Tibial nerve (tissue), 4 donors: ENCODE measurements around the gene PCDHGA11. TPM values are rescaled to one million over a fixed set of nuclear protein-coding genes. Genes with fewer than 3 reads are reported as not detected.
A peak's percentile ranks its signal among the peaks of the same experiment; 100 is the strongest.
"Not testable (repeated sequence)": the region's sequence is repeated elsewhere in the genome, so short reads cannot be mapped to it uniquely, and the experiment has no call there.

Experiments used
- DNase-seq, 2 donors: peaks; one replicate each; pipeline ENCODE4 v3.0.0-alpha.2; 2019; ENCODE audit warnings: low spot score in 2 of 2
- H3K27ac ChIP-seq, 4 donors: fragments of 200-600 bp; sonication (generic) in 3 of 4; one replicate each; pipeline ENCODE4 v1.5.1; 2017 to 2019; ENCODE audit warnings: mild to moderate bottlenecking in 1 of 4
- H3K27me3 ChIP-seq, 2 donors: fragments of 200-600 bp; sonication (generic) in 1 of 2; one replicate each; pipeline versions ENCODE4 v1.5.1 to v1.6.0; 2017 to 2019
- H3K36me3 ChIP-seq, 3 donors: fragments of 200-600 bp; sonication (generic); one replicate each; pipeline ENCODE4 v1.5.1; 2018 to 2019
- H3K4me1 ChIP-seq, 4 donors: fragments of 200-600 bp; sonication (generic) in 3 of 4; one replicate each; pipeline ENCODE4 v1.5.1; 2017 to 2019
- H3K4me3 ChIP-seq, 4 donors: fragments of 200-600 bp; sonication (generic) in 3 of 4; one replicate each; pipeline ENCODE4 v1.5.1; 2017 to 2019; ENCODE audit warnings: mild to moderate bottlenecking in 1 of 4, moderate library complexity in 1 of 4
- H3K9me3 ChIP-seq, 4 donors: fragments of 200-600 bp; sonication (generic) in 3 of 4; one replicate each; pipeline ENCODE4 v1.5.1; 2017 to 2019
- EP300 ChIP-seq, 2 donors: sonication (generic); formaldehyde crosslinking; IDR thresholded peaks; one replicate each; pipeline ENCODE4 v1.6.1; 2017; ENCODE audit warnings: antibody characterized with exemption in 2 of 2, mild to moderate bottlenecking in 1 of 2
- POLR2A ChIP-seq, 2 donors: fragments of 450-650 bp; IDR thresholded peaks; one replicate each; pipeline ENCODE4 v1.6.1; 2017; ENCODE audit warnings: antibody characterized with exemption in 2 of 2, mild to moderate bottlenecking in 2 of 2, moderate library complexity in 2 of 2
- WGBS, 2 donors: methylation state at CpG; one replicate each; pipeline ENCODE4 v1.1.5; 2018; 5-methylcytosine and 5-hydroxymethylcytosine counted together
- total RNA-seq, 4 donors: library from RNA; depleted of rRNA; stranded (reverse); fragments of >200 nt; gene quantifications; one replicate each; pipeline ENCODE4 v1.1.0, GENCODE V29; 2016
- TF ChIP-seq, protein P1 (sequence below), 5 experiments: fragments of 200-600 bp in 3 of 5; fragments of 450-650 bp in 2 of 5; sonication (generic) in 3 of 5; IDR thresholded peaks; one replicate each; pipeline ENCODE4 v1.5.1; 2016 to 2019; ENCODE audit warnings: antibody characterized with exemption in 5 of 5, mild to moderate bottlenecking in 3 of 5, moderate library complexity in 2 of 5

The PCDHGA11 gene
- total RNA-seq, 4 donors from 2014 or later: 8.3 to 9.3 (median 8.9) TPM

DNA sequence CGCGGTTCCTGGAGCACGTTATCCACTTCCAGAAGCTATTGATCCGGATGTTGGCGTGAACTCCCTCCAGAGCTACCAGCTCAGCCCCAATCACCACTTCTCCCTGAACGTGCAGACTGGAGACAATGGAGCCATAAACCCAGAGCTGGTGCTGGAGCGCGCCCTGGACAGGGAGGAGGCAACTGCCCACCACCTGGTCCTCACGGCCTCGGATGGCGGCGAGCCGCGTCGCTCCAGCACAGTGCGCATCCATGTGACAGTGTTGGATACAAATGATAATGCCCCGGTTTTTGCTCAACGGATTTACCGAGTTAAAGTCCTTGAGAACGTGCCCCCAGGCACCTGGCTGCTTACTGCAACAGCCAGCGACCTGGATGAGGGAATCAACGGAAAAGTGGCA, 17.5 kb upstream of the PCDHGA11 start:
- WGBS, 2 donors: 35 to 39% methylated on average over 22 of the region's 22 CpGs
- H3K27me3 ChIP-seq: no peaks in the 10 kb centered on the region
- H3K36me3 ChIP-seq: peaks cover 0 to 22% (median 0%) of the 10 kb centered on the region in 3 donors
- peaks cover 0 to 97% (median 52%) of the 10 kb centered on the region in 4 donors for H3K9me3 ChIP-seq
- TF ChIP-seq, protein P1, sequence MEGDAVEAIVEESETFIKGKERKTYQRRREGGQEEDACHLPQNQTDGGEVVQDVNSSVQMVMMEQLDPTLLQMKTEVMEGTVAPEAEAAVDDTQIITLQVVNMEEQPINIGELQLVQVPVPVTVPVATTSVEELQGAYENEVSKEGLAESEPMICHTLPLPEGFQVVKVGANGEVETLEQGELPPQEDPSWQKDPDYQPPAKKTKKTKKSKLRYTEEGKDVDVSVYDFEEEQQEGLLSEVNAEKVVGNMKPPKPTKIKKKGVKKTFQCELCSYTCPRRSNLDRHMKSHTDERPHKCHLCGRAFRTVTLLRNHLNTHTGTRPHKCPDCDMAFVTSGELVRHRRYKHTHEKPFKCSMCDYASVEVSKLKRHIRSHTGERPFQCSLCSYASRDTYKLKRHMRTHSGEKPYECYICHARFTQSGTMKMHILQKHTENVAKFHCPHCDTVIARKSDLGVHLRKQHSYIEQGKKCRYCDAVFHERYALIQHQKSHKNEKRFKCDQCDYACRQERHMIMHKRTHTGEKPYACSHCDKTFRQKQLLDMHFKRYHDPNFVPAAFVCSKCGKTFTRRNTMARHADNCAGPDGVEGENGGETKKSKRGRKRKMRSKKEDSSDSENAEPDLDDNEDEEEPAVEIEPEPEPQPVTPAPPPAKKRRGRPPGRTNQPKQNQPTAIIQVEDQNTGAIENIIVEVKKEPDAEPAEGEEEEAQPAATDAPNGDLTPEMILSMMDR (IDR thresholded peaks at IDR 0.05): no peak
- TF ChIP-seq POLR2A (IDR thresholded peaks at IDR 0.05) (no peak), EP300 (IDR thresholded peaks at IDR 0.05) (no peak)
- H3K27ac ChIP-seq: no peak overlapping the region
- no peaks in the 10 kb centered on the region for H3K4me1 ChIP-seq
- H3K4me3 ChIP-seq: peak overlapping the region in 1 of 4 donors; percentile 34
- DNase-seq: no peak

DNA sequence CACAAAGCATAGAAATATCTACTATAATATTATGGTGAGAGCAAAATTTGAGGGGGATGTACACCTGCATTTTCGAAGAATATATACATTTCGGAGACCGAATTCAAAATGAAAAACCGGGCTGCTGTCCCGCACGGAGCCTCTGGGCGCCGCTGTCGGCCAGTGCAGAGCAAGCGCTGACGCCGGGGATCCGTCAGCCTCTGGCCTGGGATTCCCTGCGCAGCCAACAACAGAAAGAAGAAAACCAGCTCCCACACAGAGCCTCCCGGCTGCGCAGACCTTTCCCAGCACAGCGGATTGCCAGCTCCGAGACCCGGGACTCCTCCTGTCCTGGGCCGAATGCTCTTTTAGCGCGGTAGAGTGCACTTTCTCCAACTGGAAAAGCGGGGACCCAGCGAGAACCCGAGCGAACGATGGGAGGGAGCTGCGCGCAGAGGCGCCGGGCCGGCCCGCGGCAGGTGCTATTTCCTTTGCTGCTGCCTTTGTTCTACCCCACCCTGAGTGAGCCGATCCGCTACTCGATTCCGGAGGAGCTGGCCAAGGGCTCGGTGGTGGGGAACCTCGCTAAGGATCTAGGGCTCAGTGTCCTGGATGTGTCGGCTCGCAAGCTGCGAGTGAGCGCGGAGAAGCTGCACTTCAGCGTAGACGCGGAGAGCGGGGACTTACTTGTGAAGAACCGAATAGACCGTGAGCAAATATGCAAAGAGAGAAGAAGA, 12.9 kb upstream of the PCDHGA11 start, which contains the start of gene PCDHGB6:
Gene PCDHGB6 (plus strand): TSS at position 232 of the 716 bp plus-strand sequence. CDS start 182 bp downstream, at position 414.
- Histone ChIP-seq H3K36me3 (peaks cover 0 to 42% (median 0%) of the 10 kb centered on the region in 3 donors), H3K9me3 (peaks cover 3 to 99% (median 46%) of the 10 kb centered on the region in 4 donors), H3K4me3 (peak within 1 kb of the TSS in 3 of 4 donors; percentile 7 to 42 (median 16))
- TF ChIP-seq, protein P1 (IDR thresholded peaks at IDR 0.05): peak; percentile 9 to 53 (median 41)
- H3K27me3 ChIP-seq, DNase-seq, H3K27ac ChIP-seq, H3K4me1 ChIP-seq: not testable (repeated sequence)
- 13% methylated on average over 37 to 41 of the region's 51 CpGs for WGBS, 2 donors

DNA sequence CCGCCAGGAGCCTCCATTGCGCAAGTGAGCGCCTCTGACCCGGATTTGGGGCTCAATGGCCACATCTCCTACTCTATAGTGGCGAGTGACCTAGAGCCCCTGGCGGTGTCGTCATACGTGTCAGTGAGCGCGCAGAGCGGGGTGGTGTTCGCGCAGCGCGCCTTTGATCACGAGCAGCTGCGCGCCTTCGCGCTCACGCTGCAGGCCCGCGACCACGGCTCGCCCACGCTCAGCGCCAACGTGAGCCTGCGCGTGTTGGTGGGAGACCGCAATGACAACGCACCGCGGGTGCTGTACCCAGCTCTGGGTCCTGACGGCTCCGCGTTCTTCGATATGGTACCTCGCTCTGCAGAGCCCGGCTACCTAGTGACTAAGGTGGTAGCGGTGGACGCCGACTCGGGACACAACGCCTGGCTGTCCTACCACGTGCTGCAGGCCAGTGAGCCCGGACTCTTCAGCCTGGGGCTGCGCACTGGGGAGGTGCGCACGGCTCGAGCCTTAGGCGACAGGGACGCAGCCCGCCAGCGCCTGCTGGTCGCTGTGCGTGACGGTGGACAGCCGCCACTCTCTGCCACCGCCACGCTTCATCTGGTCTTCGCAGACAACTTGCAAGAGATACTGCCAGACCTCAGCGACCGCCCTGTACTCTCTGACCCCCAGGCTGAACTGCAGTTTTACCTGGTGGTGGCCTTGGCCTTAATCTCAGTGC, 11.1 kb upstream of the PCDHGA11 start:
- Histone ChIP-seq H3K27ac (no peak overlapping the region), H3K4me3 (no peak overlapping the region), H3K36me3 (peaks cover 0 to 40% (median 0%) of the 10 kb centered on the region in 3 donors), H3K4me1 (peaks cover 0 to 4% (median 0%) of the 10 kb centered on the region in 4 donors), H3K27me3 (no peaks in the 10 kb centered on the region), H3K9me3 (peaks cover 5 to 99% (median 48%) of the 10 kb centered on the region in 4 donors)
- TF ChIP-seq POLR2A (IDR thresholded peaks at IDR 0.05) (no peak), EP300 (IDR thresholded peaks at IDR 0.05) (no peak)
- TF ChIP-seq, protein P1 (IDR thresholded peaks at IDR 0.05): no peak
- WGBS, 2 donors: 28% methylated on average over 20 to 48 of the region's 64 CpGs
- DNase-seq: no peak

DNA sequence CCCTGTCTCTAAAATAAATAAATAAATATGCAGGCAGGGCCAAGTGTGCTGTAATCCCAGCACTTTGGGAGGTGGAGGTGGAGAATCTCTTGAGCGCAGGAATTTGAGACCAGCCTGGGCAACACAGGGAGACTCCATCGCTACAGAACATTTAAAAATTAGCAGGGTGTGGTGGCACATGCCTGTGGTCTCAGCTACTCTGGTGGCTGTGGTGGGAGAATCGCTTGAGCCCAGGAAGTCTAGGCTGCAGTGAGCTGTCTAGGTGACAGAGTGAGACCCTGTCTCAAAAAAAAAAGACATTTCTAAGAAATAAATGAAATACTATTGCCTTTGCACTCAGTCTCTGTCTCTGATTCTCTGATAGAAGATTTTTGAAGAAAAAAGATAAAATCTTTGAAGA, 9.3 kb upstream of the PCDHGA11 start:
- H3K9me3 ChIP-seq: peaks cover 5 to 99% (median 45%) of the 10 kb centered on the region in 4 donors
- no peak overlapping the region for H3K4me3 ChIP-seq
- 61 to 73% methylated on average over 3 of the region's 3 CpGs for WGBS, 2 donors
- peaks cover 0 to 34% (median 0%) of the 10 kb centered on the region in 3 donors for H3K36me3 ChIP-seq
- TF ChIP-seq, protein P1 (IDR thresholded peaks at IDR 0.05): no peak
- no peak for TF ChIP-seq EP300 (IDR thresholded peaks at IDR 0.05)
- TF ChIP-seq POLR2A (IDR thresholded peaks at IDR 0.05): no peak
- no peak for DNase-seq
- H3K4me1 ChIP-seq: peaks cover 0 to 4% (median 0%) of the 10 kb centered on the region in 4 donors
- H3K27ac ChIP-seq: no peak overlapping the region
- no peaks in the 10 kb centered on the region for H3K27me3 ChIP-seq
